Caco-2 (cell line): ENCODE results near the gene FANCM. TPM values are rescaled to one million over a fixed set of nuclear protein-coding genes. Genes with fewer than 3 reads are reported as not detected.

Experiments used
- BruUV-seq: library from RNA; stranded (reverse); fragments of 400-500 nt; replicated peaks from 2 replicates; lab custom pipeline; 2021; lab: Mats Ljungman, UMichigan
- CTCF ChIA-PET: fragments of 300-600 bp; sonication (Branson Sonifier 250); formaldehyde crosslinking; loops from one replicate; lab custom pipeline; 2022; ENCODE audit warnings: antibody characterized with exemption; lab: Charles Lee
- POLR2A ChIA-PET: fragments of 300-600 bp; sonication (Branson Sonifier 250); formaldehyde crosslinking; loops from one replicate; lab custom pipeline; 2022; ENCODE audit warnings: antibody characterized with exemption; lab: Charles Lee
- DNase-seq, 2 experiments: peaks; one replicate each; pipeline versions ENCODE4 v3.0.0 to v3.0.0-alpha.2; 2020 to 2022
- H3K27me3 ChIP-seq: replicated peaks from 2 replicates; pipeline ENCODE4 v1.6.0; 2011; ENCODE audit warnings: low read length; ENCODE audit not compliant: control insufficient read depth, insufficient read depth
- H3K36me3 ChIP-seq: 2 replicates; pipeline ENCODE4 v1.5.1; 2011; ENCODE audit warnings: low read length; ENCODE audit not compliant: control insufficient read depth, insufficient read depth
- H3K4me1 ChIP-seq: fragments of 250-450 bp; sonication (Bioruptor Pico); 2 replicates; pipeline ENCODE4 v1.5.1; 2020; ENCODE audit warnings: mild to moderate bottlenecking
- H3K4me3 ChIP-seq: 2 replicates; pipeline ENCODE4 v1.5.1; 2011; ENCODE audit warnings: low read depth, mild to moderate bottlenecking, control low read depth, low read length
- H3K9me3 ChIP-seq: fragments of 250-450 bp; sonication (Bioruptor Pico); 2 replicates; pipeline ENCODE4 v1.5.1; 2020; ENCODE audit warnings: mild to moderate bottlenecking, moderate library complexity
- H3K27ac Mint-ChIP-seq: one replicate; pipeline ENCODE4 v1.8.0; 2022; ENCODE audit warnings: mixed read lengths; ENCODE audit not compliant: unreplicated experiment
- H3K27me3 Mint-ChIP-seq: one replicate; pipeline ENCODE4 v1.8.0; 2022; ENCODE audit warnings: mixed read lengths; ENCODE audit not compliant: insufficient read depth, unreplicated experiment
- H3K36me3 Mint-ChIP-seq: one replicate; pipeline ENCODE4 v1.8.0; 2022; ENCODE audit warnings: mild to moderate bottlenecking, mixed read lengths; ENCODE audit not compliant: insufficient read depth, unreplicated experiment
- H3K4me1 Mint-ChIP-seq: one replicate; pipeline ENCODE4 v1.8.0; 2022; ENCODE audit warnings: low read depth, mixed read lengths; ENCODE audit not compliant: unreplicated experiment
- H3K4me3 Mint-ChIP-seq: one replicate; pipeline ENCODE4 v1.8.0; 2022; ENCODE audit warnings: mild to moderate bottlenecking, moderate library complexity, mixed read lengths; ENCODE audit not compliant: unreplicated experiment
- H3K9me3 Mint-ChIP-seq: one replicate; pipeline ENCODE4 v1.8.0; 2022; ENCODE audit warnings: mixed read lengths; ENCODE audit not compliant: unreplicated experiment
- CTCF ChIP-seq, 2 experiments: fragments of 200-600 bp in 1 of 2; IDR thresholded peaks; 1 replicate in 1 of 2; 2 replicates in 1 of 2; pipeline versions ENCODE4 v1.5.1 to v1.8.0; 2011 to 2022; ENCODE audit warnings: antibody characterized with exemption in 1 of 2, control low read depth in 1 of 2, inconsistent platforms in 1 of 2, low read depth in 1 of 2, low read length in 1 of 2, mild to moderate bottlenecking in 1 of 2, moderate library complexity in 1 of 2; ENCODE audit not compliant: insufficient read depth in 1 of 2, severe bottlenecking in 1 of 2, unreplicated experiment in 1 of 2
- intact Hi-C: fragments of 100-400 bp; cut with micrococcal nuclease; formaldehyde crosslinking; loops from one replicate; pipeline ENCODE4 v1.10.0; 2022; ENCODE audit not compliant: unreplicated experiment
- total RNA-seq: library from RNA; stranded (reverse); gene quantifications from 2 replicates; pipeline ENCODE4 v1.2.3, GENCODE V29; 2022

The FANCM gene
- total RNA-seq, 1 experiment from 2014 or later: 13.1 TPM

GRCh38 chr14:45134051-45134958 lies 1.4 kb upstream of the FANCM start, which contains the start of gene FKBP3:
TSS of gene FKBP3 (minus strand) at chr14:45134481. CDS start at chr14:45134456, 25 bp downstream.
- H3K4me1 Mint-ChIP-seq: peaks cover 14% of the 10 kb centered on the region
- peak; percentile 95 to 98 for DNase-seq
- H3K27ac Mint-ChIP-seq: peak within 1 kb of the TSS; percentile 95
- no peaks in the 10 kb centered on the region for H3K36me3 ChIP-seq
- H3K27me3 Mint-ChIP-seq: no peaks in the 10 kb centered on the region
- no peaks in the 10 kb centered on the region for H3K27me3 ChIP-seq
- no TSS peak for BruUV-seq
- H3K4me3 ChIP-seq: peak within 1 kb of the TSS; percentile 51
- ChIA-PET POLR2A (interaction anchor here (0.5 to 1.0 kb wide), 4 partner anchors 21 to 216 kb away, joined by 3 to 4 read pairs (median 4); no protein-coding TSS in a partner anchor), CTCF (interaction anchor here (0.9 kb wide), 1 partner anchor 134 kb away, joined by 4 read pairs; no protein-coding TSS in a partner anchor)
- intact Hi-C loops: loop anchor here (1.0 to 2.0 kb wide), 6 partner anchors 21 to 221 kb away; partner anchors contain the start of genes MIS18BP1 and PRPF39
- H3K9me3 ChIP-seq: no peaks in the 10 kb centered on the region
- TF ChIP-seq CTCF (IDR thresholded peaks at IDR 0.05; ENCODE audit: insufficient read depth in 1 of 2, low read depth in 1 of 2, low read length in 1 of 2, severe bottlenecking in 1 of 2, unreplicated experiment in 1 of 2): no peak
- peaks cover 10% of the 10 kb centered on the region for H3K36me3 Mint-ChIP-seq
- peaks cover 8% of the 10 kb centered on the region; the same call in 1 of the 2 replicates for H3K4me1 ChIP-seq
- H3K9me3 Mint-ChIP-seq: no peaks in the 10 kb centered on the region
- peak within 1 kb of the TSS; percentile 97 for H3K4me3 Mint-ChIP-seq

GRCh38 chr14:45135156-45135555 lies 574 bp upstream of the FANCM start:
- no peak for TF ChIP-seq CTCF (IDR thresholded peaks at IDR 0.05; ENCODE audit: insufficient read depth in 1 of 2, low read depth in 1 of 2, low read length in 1 of 2, severe bottlenecking in 1 of 2, unreplicated experiment in 1 of 2)
- DNase-seq: no peak
- peak overlapping the region; percentile 44 for H3K4me3 ChIP-seq
- no peaks in the 10 kb centered on the region for H3K36me3 ChIP-seq
- H3K36me3 Mint-ChIP-seq: peaks cover 10% of the 10 kb centered on the region
- H3K4me1 ChIP-seq: peaks cover 8% of the 10 kb centered on the region; the same call in 1 of the 2 replicates
- H3K4me1 Mint-ChIP-seq: peaks cover 14% of the 10 kb centered on the region
- H3K27me3 Mint-ChIP-seq: no peaks in the 10 kb centered on the region
- H3K4me3 Mint-ChIP-seq: peak overlapping the region; percentile 97
- intact Hi-C loops: loop anchor here (1.0 to 2.0 kb wide), 4 partner anchors 50 to 173 kb away; partner anchors contain the start of genes PRPF39 and TOGARAM1
- no TSS peak for BruUV-seq
- no peaks in the 10 kb centered on the region for H3K9me3 Mint-ChIP-seq
- ChIA-PET POLR2A (interaction anchor here (0.7 kb wide), 1 partner anchor 118 kb away, joined by 3 read pairs; the partner anchor contains the start of gene MIS18BP1), CTCF (interaction anchor here (1.5 kb wide), 1 partner anchor 221 kb away, joined by 8 read pairs; no protein-coding TSS in a partner anchor)
- H3K27me3 ChIP-seq: no peaks in the 10 kb centered on the region
- H3K27ac Mint-ChIP-seq: peak overlapping the region; percentile 95
- H3K9me3 ChIP-seq: no peaks in the 10 kb centered on the region

GRCh38 chr14:45136399-45136798 lies 669 bp downstream of the FANCM start:
- intact Hi-C loops: no loop called here
- POLR2A ChIA-PET: interaction anchor here (0.9 to 1.1 kb wide), 2 partner anchors 76 to 117 kb away, joined by 3 read pairs; partner anchors contain the start of gene MIS18BP1
- CTCF ChIA-PET: interaction anchor here (1.2 to 1.5 kb wide), 2 partner anchors 117 to 223 kb away, joined by 3 to 8 read pairs; partner anchors contain the start of gene MIS18BP1
- Mint-ChIP-seq H3K27me3 (no peaks in the 10 kb centered on the region), H3K9me3 (no peaks in the 10 kb centered on the region), H3K4me1 (peaks cover 14% of the 10 kb centered on the region), H3K36me3 (peaks cover 11% of the 10 kb centered on the region), H3K4me3 (peak overlapping the region; percentile 97), H3K27ac (peak overlapping the region; percentile 95)
- H3K36me3 ChIP-seq: no peaks in the 10 kb centered on the region
- peaks cover 8% of the 10 kb centered on the region; the same call in 1 of the 2 replicates for H3K4me1 ChIP-seq
- H3K4me3 ChIP-seq: peak overlapping the region; percentile 64
- no peaks in the 10 kb centered on the region for H3K27me3 ChIP-seq
- no peaks in the 10 kb centered on the region for H3K9me3 ChIP-seq
- DNase-seq: no peak
- no TSS peak for BruUV-seq
- no peak for TF ChIP-seq CTCF (IDR thresholded peaks at IDR 0.05; ENCODE audit: insufficient read depth in 1 of 2, low read depth in 1 of 2, low read length in 1 of 2, severe bottlenecking in 1 of 2, unreplicated experiment in 1 of 2)
